ENCODE results near the gene IGFN1.

DNA sequence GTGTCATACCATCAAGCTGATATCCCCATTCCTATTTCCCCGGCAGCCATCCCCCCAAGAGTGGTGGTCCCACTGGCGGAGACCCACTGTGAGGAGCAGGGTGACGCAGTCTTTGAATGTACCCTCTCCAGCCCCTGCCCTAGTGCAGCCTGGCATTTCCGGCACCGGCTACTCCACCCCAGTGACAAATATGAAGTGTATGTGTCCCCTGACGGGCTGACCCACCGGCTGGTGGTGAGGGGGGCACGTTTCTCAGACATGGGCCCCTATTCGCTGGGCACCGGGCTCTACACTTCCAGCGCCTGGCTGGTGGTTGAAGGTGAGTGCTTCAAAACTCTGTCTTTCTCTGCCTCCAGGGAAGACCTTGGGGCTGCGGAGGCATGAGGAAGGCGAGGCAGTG, 14.4 kb downstream of the IGFN1 start:
- TF ChIP-seq, protein P1, sequence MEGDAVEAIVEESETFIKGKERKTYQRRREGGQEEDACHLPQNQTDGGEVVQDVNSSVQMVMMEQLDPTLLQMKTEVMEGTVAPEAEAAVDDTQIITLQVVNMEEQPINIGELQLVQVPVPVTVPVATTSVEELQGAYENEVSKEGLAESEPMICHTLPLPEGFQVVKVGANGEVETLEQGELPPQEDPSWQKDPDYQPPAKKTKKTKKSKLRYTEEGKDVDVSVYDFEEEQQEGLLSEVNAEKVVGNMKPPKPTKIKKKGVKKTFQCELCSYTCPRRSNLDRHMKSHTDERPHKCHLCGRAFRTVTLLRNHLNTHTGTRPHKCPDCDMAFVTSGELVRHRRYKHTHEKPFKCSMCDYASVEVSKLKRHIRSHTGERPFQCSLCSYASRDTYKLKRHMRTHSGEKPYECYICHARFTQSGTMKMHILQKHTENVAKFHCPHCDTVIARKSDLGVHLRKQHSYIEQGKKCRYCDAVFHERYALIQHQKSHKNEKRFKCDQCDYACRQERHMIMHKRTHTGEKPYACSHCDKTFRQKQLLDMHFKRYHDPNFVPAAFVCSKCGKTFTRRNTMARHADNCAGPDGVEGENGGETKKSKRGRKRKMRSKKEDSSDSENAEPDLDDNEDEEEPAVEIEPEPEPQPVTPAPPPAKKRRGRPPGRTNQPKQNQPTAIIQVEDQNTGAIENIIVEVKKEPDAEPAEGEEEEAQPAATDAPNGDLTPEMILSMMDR (IDR thresholded peaks at IDR 0.05; ENCODE audit: poor library complexity, severe bottlenecking), result no peak
- TF ChIP-seq EP300 (conservative IDR thresholded peaks at IDR 0.05; ENCODE audit: poor library complexity, severe bottlenecking) (no peak), POLR2AphosphoS5 (IDR thresholded peaks at IDR 0.05) (no peak), EZH2 (IDR thresholded peaks at IDR 0.05; ENCODE audit: borderline replicate concordance, insufficient read depth, low read length, poor library complexity, severe bottlenecking) (no peak), RAD21 (conservative IDR thresholded peaks at IDR 0.05) (no peak)
- TF ChIP-seq, protein P2, sequence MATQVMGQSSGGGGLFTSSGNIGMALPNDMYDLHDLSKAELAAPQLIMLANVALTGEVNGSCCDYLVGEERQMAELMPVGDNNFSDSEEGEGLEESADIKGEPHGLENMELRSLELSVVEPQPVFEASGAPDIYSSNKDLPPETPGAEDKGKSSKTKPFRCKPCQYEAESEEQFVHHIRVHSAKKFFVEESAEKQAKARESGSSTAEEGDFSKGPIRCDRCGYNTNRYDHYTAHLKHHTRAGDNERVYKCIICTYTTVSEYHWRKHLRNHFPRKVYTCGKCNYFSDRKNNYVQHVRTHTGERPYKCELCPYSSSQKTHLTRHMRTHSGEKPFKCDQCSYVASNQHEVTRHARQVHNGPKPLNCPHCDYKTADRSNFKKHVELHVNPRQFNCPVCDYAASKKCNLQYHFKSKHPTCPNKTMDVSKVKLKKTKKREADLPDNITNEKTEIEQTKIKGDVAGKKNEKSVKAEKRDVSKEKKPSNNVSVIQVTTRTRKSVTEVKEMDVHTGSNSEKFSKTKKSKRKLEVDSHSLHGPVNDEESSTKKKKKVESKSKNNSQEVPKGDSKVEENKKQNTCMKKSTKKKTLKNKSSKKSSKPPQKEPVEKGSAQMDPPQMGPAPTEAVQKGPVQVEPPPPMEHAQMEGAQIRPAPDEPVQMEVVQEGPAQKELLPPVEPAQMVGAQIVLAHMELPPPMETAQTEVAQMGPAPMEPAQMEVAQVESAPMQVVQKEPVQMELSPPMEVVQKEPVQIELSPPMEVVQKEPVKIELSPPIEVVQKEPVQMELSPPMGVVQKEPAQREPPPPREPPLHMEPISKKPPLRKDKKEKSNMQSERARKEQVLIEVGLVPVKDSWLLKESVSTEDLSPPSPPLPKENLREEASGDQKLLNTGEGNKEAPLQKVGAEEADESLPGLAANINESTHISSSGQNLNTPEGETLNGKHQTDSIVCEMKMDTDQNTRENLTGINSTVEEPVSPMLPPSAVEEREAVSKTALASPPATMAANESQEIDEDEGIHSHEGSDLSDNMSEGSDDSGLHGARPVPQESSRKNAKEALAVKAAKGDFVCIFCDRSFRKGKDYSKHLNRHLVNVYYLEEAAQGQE (IDR thresholded peaks at IDR 0.05; ENCODE audit: borderline replicate concordance), result no peak
